PFSK-1 (cell line): ENCODE results near the gene SMIM30.

Source experiments
- FOXP2 ChIP-seq: optimal IDR thresholded peaks from 2 replicates; pipeline ENCODE3; 2011; ENCODE audit warnings: borderline replicate concordance, control low read depth, inconsistent platforms; ENCODE audit not compliant: insufficient read depth; ENCODE audit errors: extremely low read length, extremely low read depth
- POLR2AphosphoS5 ChIP-seq: IDR thresholded peaks from 2 replicates; pipeline ENCODE4 v1.6.1; 2012; ENCODE audit warnings: low read depth, mild to moderate bottlenecking, control low read depth, low read length, moderate library complexity
- SIN3A ChIP-seq: IDR thresholded peaks from 2 replicates; pipeline ENCODE4 v1.6.1; 2012; ENCODE audit warnings: mild to moderate bottlenecking, low read length, moderate library complexity, borderline replicate concordance; ENCODE audit not compliant: insufficient read depth
- TAF1 ChIP-seq: IDR thresholded peaks from 2 replicates; pipeline ENCODE4 v1.6.1; 2012; ENCODE audit warnings: low read length, control low read depth, borderline replicate concordance; ENCODE audit not compliant: insufficient read depth
- TF ChIP-seq, protein P1 (sequence below), 2 experiments: IDR thresholded peaks; 2 replicates each; pipeline versions ENCODE4 v1.6.1 to v1.8.0; 2011 to 2012; ENCODE audit warnings: low read depth in 2 of 2, low read length in 2 of 2, control low read depth in 1 of 2, inconsistent platforms in 1 of 2, mild to moderate bottlenecking in 1 of 2, moderate library complexity in 1 of 2; ENCODE audit not compliant: insufficient read depth in 1 of 2

Gene SMIM30

DNA sequence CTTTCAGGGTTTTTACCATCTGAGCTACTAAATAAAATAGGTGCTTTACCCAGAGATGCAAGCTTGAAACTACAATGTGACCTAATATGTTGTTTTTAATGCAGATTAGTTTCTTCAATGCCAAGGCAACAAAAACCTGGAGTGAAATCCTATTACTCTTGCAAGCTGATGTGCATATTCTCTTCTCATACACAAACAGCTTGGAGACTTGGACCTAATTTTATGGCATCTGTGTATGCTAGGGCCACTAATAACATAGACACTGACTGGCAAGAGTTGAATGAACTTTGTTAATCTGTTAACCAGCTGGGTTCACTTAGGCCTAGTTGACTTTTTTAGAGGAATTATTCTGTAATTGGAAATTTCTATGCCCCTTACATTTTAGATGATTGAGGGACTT is 23.4 kb upstream of the SMIM30 start:
- TF ChIP-seq TAF1 (no peak), POLR2AphosphoS5 (no peak), SIN3A (no peak), FOXP2 (no peak)
- TF ChIP-seq, protein P1, sequence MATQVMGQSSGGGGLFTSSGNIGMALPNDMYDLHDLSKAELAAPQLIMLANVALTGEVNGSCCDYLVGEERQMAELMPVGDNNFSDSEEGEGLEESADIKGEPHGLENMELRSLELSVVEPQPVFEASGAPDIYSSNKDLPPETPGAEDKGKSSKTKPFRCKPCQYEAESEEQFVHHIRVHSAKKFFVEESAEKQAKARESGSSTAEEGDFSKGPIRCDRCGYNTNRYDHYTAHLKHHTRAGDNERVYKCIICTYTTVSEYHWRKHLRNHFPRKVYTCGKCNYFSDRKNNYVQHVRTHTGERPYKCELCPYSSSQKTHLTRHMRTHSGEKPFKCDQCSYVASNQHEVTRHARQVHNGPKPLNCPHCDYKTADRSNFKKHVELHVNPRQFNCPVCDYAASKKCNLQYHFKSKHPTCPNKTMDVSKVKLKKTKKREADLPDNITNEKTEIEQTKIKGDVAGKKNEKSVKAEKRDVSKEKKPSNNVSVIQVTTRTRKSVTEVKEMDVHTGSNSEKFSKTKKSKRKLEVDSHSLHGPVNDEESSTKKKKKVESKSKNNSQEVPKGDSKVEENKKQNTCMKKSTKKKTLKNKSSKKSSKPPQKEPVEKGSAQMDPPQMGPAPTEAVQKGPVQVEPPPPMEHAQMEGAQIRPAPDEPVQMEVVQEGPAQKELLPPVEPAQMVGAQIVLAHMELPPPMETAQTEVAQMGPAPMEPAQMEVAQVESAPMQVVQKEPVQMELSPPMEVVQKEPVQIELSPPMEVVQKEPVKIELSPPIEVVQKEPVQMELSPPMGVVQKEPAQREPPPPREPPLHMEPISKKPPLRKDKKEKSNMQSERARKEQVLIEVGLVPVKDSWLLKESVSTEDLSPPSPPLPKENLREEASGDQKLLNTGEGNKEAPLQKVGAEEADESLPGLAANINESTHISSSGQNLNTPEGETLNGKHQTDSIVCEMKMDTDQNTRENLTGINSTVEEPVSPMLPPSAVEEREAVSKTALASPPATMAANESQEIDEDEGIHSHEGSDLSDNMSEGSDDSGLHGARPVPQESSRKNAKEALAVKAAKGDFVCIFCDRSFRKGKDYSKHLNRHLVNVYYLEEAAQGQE (IDR thresholded peaks at IDR 0.05; ENCODE audit: insufficient read depth in 1 of 2, low read depth in 2 of 2, low read length in 2 of 2): no peak

DNA sequence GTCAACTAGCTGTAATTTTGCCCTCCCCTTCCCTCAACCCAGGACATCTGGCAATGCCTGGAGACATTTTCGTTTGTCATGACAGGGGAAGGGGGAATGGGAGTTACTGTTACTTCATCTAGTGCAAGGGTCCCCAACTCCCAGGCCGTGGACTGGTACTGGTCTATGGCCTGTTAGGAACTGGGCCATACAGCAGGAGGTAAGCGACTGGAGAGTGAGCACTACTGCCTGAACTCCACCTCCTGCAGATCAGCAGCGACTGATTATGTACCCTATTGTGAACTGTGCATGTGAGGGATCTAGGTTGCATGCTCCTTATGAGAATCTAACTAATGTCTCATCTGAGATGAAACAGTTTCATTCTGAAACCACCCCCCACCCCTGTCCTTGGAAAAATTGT is 22.6 kb upstream of the SMIM30 start:
- TF ChIP-seq POLR2AphosphoS5 (no peak), SIN3A (no peak), TAF1 (no peak), FOXP2 (no peak)
- TF ChIP-seq, protein P1 (IDR thresholded peaks at IDR 0.05; ENCODE audit: insufficient read depth in 1 of 2, low read depth in 2 of 2, low read length in 2 of 2): no peak

DNA sequence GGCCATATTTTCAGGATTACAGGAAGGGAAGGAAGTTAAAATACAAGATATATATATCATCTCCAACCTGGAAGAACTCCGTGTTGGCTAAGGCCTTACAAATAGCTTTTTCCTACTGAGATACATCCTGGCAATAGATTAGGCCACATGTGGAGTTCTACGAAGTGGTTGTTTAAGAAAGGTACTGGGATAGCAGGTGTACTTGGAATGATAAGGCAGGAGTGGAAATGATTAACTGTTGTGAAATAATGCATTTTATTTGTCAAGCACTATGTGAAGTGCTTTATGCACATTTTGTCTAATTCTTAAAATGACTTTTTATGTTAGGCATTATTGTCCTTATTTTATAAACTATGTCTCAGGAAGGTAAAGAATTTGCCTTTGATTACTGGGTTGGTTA is 18.9 kb upstream of the SMIM30 start:
- no peak for TF ChIP-seq FOXP2
- no peak for TF ChIP-seq SIN3A
- TF ChIP-seq POLR2AphosphoS5: no peak

DNA sequence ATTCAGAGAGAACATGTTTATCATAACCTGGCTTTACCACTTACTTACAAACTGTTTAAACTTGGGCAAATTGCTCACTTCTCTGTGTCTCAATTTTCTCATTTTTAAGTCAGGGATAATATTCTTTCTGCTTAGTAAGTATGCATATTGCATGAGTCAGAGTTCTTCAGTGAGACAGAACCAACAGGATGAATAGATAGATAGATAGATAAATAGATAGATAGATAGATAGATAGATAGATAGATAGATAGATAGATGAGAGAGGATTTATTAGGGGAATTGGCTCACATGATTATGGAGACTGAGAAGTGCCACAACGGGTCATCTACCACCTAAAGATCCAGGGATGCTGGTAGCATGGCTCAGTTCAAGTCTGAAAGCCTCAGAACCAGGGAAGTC is 15.7 kb upstream of the SMIM30 start:
- TF ChIP-seq, protein P1 (IDR thresholded peaks at IDR 0.05; ENCODE audit: insufficient read depth in 1 of 2, low read depth in 2 of 2, low read length in 2 of 2): no peak
- TF ChIP-seq TAF1 (no peak), SIN3A (no peak), FOXP2 (no peak), POLR2AphosphoS5 (no peak)

DNA sequence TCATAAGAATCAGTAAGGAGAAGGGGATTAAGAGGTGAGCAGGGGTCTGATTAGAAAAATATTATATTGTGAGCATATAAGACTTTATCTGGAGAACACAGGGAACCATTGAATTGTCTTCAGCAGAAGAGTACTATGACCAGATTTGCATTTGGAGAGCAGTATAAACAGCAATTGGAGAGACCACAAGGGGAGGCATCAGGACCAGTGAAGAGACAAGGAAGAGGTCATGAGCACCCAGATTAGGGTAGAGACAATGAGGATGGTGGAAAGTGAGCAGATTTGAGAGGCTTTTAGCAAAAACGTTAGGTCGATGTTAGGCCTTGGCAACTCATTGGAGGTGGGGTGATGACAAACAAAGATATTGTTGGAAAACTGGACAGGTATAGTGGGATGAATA is 13.0 kb upstream of the SMIM30 start:
- TF ChIP-seq POLR2AphosphoS5: no peak

DNA sequence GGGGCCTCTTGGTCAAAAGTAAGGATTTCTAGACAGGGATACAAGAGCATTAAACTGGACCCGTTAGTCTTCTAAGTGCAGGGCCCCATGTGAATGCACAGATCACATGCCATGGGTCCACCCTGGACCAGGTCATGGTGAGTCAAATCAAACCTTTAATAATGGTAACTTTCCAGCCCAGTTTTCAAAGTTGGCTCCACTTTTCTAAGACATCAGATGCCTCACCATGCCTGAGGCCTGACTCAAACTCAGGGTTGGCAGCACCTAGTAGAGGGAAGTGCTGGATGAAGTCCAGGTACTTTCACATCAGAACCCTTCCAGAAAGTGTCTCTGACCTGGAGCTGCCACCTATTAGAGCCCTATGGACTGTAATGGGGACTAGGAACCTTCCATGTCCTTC is 9.7 kb upstream of the SMIM30 start:
- TF ChIP-seq, protein P1 (IDR thresholded peaks at IDR 0.05; ENCODE audit: insufficient read depth in 1 of 2, low read depth in 2 of 2, low read length in 2 of 2): no peak
- TF ChIP-seq FOXP2 (no peak), SIN3A (no peak), POLR2AphosphoS5 (no peak), TAF1 (no peak)
